Daoy (cell line): ENCODE results near the gene MT1G. TPM values are rescaled to one million over a fixed set of nuclear protein-coding genes. Genes with fewer than 3 reads are reported as not detected.
"Not testable (repeated sequence)": the region's sequence is repeated elsewhere in the genome, so short reads cannot be mapped to it uniquely, and the experiment has no call there.

ENCODE experiments used
- DNase-seq: peaks from one replicate; pipeline ENCODE4 v3.0.0-alpha.2; 2015; ENCODE audit warnings: low read depth
- total RNA-seq: library from RNA; depleted of rRNA; stranded (reverse); fragments of >200 nt; shearing (Covaris generic); gene quantifications from 2 replicates; pipeline ENCODE4 v1.2.3, GENCODE V29; 2014; rRNA removed

Gene MT1G
- total RNA-seq, 1 experiment from 2014 or later: 16.3 TPM

DNA sequence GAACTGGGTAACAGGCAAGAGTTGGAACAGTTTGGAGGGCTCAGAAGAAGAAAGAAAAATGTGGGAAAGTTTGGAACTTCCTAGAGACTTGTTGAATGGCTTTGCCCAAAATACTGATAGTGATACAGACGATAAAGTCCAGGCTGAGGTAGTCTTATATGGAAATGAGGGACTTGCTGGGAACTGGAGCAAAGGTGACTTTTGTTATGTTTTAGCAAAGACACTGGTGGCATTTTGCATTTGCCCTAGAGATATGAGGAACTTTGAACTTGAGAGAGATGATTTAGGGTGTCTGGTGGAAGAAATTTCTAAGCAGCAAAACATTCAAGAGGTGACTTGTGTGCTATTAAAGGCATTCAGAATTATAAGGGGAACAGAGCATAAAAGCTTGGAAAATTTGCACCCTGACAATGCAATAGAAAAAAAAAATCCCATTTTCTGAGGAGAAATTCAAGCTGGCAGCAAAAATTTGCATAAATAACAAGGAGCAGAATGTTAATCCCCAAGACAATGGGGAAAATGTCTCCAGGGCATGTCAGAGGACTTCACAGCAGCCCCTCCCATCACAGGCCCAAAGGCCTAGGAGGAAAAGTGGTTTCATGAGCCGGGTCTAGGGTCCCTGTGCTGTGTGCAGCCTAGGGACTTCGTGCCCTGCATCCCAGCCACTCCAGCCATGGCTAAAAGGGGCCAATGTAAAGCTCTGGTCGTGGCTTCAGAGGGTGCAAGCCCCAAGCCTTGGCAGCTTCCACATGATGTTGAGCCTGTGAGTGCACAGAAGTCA lies 46.0 kb downstream of the MT1G start:
- DNase-seq: not testable (repeated sequence)

DNA sequence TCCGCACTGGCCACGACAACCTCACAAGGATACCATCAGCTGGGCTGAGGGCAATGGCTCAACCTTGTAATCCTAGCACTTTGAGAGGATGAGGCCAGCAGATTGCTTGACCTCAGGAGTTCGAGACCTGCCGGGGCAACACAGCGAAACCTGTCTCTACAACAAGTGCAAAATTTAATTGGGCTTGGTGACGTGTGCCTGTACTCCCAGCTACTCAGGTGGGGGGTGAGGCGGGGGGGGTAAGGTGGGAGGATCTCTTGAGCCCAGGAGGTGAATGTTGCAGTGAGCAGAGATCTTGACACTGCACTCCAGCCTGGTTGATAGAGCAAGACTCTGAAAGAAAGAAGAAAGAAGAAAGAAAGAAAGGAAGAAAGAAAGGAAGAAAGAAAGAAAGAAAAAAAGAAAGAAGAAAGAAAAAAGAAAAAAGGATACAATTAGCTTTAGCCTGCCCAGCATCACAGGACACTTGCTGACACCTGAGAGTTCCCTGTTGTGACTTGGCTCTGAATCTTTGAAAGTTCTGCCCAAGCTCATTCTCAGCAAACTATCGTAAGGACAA lies 47.4 kb downstream of the MT1G start:
- DNase-seq: no peak

GRCh38 chr16:56618138-56618537 lies 49.7 kb downstream of the MT1G start:
- no peak for DNase-seq

DNA sequence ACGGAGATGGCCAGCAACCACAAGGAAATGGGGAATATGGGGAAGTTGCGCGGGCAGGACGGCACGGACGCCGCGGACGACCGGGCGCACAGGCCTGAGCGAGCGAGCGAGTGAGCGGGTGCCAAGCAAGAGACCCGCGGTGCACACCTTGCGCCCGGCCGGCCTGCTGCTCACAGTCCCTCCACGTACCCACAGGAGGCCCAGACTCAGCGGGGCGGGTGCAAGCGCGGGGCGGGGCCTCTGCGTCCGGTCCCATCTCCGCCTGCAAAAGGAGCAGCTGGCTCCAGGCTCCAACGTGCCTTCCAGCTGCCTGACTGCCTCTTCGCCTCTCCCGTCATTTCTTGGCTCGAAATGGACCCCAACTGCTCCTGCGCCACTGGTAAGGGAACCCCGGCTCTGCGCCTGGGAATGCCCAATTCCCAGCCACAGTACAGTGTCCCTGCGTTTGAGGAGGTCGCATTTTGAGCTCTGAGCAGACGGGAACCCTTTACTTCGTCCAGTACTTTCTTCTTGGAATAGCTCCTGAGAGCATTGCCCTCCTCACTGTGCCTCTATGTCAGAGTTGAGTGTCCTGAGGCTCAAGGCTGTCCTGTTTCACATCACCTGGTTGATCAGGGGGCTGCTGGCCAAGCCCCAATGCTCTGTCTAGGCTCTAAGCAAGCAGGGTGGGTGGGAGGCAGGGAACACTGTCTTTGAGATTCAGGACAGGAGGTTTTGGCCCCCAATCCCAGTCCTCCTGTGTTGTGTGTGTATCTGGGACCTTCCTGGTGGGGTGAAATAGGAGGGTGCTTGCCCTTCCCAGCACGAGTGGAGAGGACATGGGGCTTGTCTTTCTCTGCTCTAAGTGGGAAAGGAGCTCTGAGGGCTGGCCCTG lies 50.4 kb downstream of the MT1G start:
- no peak for DNase-seq

Other genes with a start within 250 kb of the MT1G start
- gene AMFR, start 242.5 kb downstream of the MT1G start, total RNA-seq: 71.7 and 122 TPM in 2 replicates
- gene NUDT21, start 216.7 kb downstream of the MT1G start, total RNA-seq: 102 and 128 TPM in 2 replicates
- gene OGFOD1, start 216.5 kb downstream of the MT1G start, total RNA-seq: 61.5 and 152 TPM in 2 replicates
- 22.8 and 33.0 TPM in 2 replicates for gene BBS2, start 148.0 kb downstream of the MT1G start, total RNA-seq
- gene MT4, start 103.0 kb downstream of the MT1G start, total RNA-seq: not detected in 2 replicates
- gene MT3, start 78.5 kb downstream of the MT1G start, total RNA-seq: not detected in 2 replicates
- gene MT2A, start 59.5 kb downstream of the MT1G start, total RNA-seq: 207 and 248 TPM in 2 replicates
- 248 and 365 TPM in 2 replicates for gene MT1E, start 42.3 kb downstream of the MT1G start, total RNA-seq
- 0.74 and 7.4 TPM in 2 replicates for gene MT1M, start 35.4 kb downstream of the MT1G start, total RNA-seq
- not detected in 2 replicates for gene MT1A, start 29.4 kb downstream of the MT1G start, total RNA-seq
- not detected in 2 replicates for gene MT1B, start 16.2 kb downstream of the MT1G start, total RNA-seq
- 0.29 TPM in 1 of 2 replicates, not detected in the other for gene MT1F, start 10.1 kb downstream of the MT1G start, total RNA-seq
- gene MT1H, start 1.7 kb upstream of the MT1G start, total RNA-seq: not detected in 2 replicates
- 70.4 and 106 TPM in 2 replicates for gene MT1X, start 14.4 kb upstream of the MT1G start, total RNA-seq
- gene NUP93, start 62.1 kb upstream of the MT1G start, total RNA-seq: 91.9 and 120 TPM in 2 replicates
- not detected in 2 replicates for gene SLC12A3, start 197.1 kb upstream of the MT1G start, total RNA-seq